COLO668 (cell line): ENCODE data around the gene LPGAT1.
"Not testable (repeated sequence)": the region's sequence is repeated elsewhere in the genome, so short reads cannot be mapped to it uniquely, and the experiment has no call there.

ENCODE experiments used
- DNase-seq: peaks from one replicate; lab custom pipeline; 2025; ENCODE audit not compliant: unreplicated experiment; lab: John Stamatoyannopoulos, UW

LPGAT1 gene

GRCh38 chr1:211708006-211708405 is 122.6 kb downstream of the LPGAT1 start:
- DNase-seq = no peak

- no peak for DNase-seq
Observed at GRCh38 chr1:211705467-211706091, 125.0 kb downstream of the LPGAT1 start.

GRCh38 chr1:211704543-211704942 is 126.0 kb downstream of the LPGAT1 start:
- peak; percentile 73 for DNase-seq

GRCh38 chr1:211703812-211704537 is 126.6 kb downstream of the LPGAT1 start:
- DNase-seq = peak; percentile 95

GRCh38 chr1:211701733-211702132 is 128.8 kb downstream of the LPGAT1 start:
- no peak for DNase-seq

- no peak for DNase-seq
Observed at GRCh38 chr1:211699059-211699458, 131.5 kb downstream of the LPGAT1 start.

- peak; percentile 89 for DNase-seq
Observed at GRCh38 chr1:211698161-211699026, 132.2 kb downstream of the LPGAT1 start.

- no peak for DNase-seq
Observed at GRCh38 chr1:211697356-211697755, 133.2 kb downstream of the LPGAT1 start.

- DNase-seq = no peak
Observed at GRCh38 chr1:211695135-211695816, 135.3 kb downstream of the LPGAT1 start.

- not testable (repeated sequence) for DNase-seq
Observed at GRCh38 chr1:211693911-211694310, 136.7 kb downstream of the LPGAT1 start.
